Colonic mucosa (tissue), 4 donors: Measurements from ENCODE around the gene ST3GAL6. TPM values are rescaled to one million over a fixed set of nuclear protein-coding genes. Genes with fewer than 3 reads are reported as not detected.

ENCODE experiments used
- DNase-seq: peaks from one replicate; pipeline ENCODE4 v3.0.0-alpha.2; 2020
- H3K27ac ChIP-seq: fragments of 200-600 bp; one replicate; pipeline ENCODE4 v1.8.0; 2021
- H3K27me3 ChIP-seq: fragments of 200-600 bp; one replicate; pipeline ENCODE4 v1.8.0; 2021
- H3K36me3 ChIP-seq: fragments of 200-600 bp; one replicate; pipeline ENCODE4 v1.8.0; 2021
- H3K4me1 ChIP-seq: fragments of 200-600 bp; one replicate; pipeline ENCODE4 v1.8.0; 2021; ENCODE audit warnings: mild to moderate bottlenecking
- H3K4me3 ChIP-seq: fragments of 200-600 bp; one replicate; pipeline ENCODE4 v1.8.0; 2021
- H3K9ac ChIP-seq, 2 donors: one replicate each; pipeline ENCODE4 v1.7.0; 2013; ENCODE audit warnings: control low read depth in 2 of 2, low read depth in 2 of 2, low read length in 2 of 2
- H3K9me3 ChIP-seq: fragments of 200-600 bp; one replicate; pipeline ENCODE4 v1.8.0; 2021
- intact Hi-C: fragments of 100-400 bp; cut with DNase I; formaldehyde crosslinking; loops from one replicate; pipeline ENCODE4 v1.14.1; 2022
- total RNA-seq, 2 donors: library from RNA; stranded (reverse); fragmentation: NEBNext Ultra II Directional in 1 of 2; extraction: Animal tissue kit (Norgen Biotek cat#: 25700) in 1 of 2; gene quantifications; one replicate each; pipeline ENCODE4 v1.2.1, GENCODE V29; 2021
- TF ChIP-seq, protein P1 (sequence below): fragments of 200-600 bp; IDR thresholded peaks from one replicate; pipeline ENCODE4 v1.8.0; 2022; ENCODE audit warnings: antibody characterized with exemption, mild to moderate bottlenecking
- donor health status: healthy.
- donor health status: DM: no; HTN: no; CAD: no.
- donor health status: DM: no; HTN: no; CAD: no.

Gene ST3GAL6, protein sequence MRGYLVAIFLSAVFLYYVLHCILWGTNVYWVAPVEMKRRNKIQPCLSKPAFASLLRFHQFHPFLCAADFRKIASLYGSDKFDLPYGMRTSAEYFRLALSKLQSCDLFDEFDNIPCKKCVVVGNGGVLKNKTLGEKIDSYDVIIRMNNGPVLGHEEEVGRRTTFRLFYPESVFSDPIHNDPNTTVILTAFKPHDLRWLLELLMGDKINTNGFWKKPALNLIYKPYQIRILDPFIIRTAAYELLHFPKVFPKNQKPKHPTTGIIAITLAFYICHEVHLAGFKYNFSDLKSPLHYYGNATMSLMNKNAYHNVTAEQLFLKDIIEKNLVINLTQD
- total RNA-seq: 1 to 10 TPM; 2.3 to 2.5 TPM

DNA sequence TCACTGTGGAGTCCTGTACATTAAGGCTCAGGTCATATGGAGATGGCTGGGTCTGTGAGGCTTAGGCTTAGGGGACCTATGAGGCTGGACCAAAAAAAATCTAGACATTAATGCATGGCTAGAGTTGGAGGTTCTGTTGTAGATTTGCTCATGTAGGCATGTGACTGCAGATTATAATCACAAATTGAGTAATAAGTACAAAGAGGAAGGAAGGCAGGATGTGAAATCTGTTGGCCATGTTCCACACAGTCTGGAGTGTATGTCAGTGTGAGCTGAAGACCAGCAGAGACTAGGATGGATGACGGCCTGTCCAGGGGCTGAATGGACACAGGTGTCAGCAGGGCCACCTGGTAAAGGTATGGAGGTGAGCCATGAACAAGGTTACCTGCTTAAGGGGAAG lies at the start of gene ST3GAL6:
TSS of gene ST3GAL6 (plus strand) at position 265 of the 400 bp plus-strand sequence. CDS start 5,101 bp downstream, outside the sequence.
- H3K27ac ChIP-seq: peak within 1 kb of the TSS; percentile 10
- TF ChIP-seq, protein P1, sequence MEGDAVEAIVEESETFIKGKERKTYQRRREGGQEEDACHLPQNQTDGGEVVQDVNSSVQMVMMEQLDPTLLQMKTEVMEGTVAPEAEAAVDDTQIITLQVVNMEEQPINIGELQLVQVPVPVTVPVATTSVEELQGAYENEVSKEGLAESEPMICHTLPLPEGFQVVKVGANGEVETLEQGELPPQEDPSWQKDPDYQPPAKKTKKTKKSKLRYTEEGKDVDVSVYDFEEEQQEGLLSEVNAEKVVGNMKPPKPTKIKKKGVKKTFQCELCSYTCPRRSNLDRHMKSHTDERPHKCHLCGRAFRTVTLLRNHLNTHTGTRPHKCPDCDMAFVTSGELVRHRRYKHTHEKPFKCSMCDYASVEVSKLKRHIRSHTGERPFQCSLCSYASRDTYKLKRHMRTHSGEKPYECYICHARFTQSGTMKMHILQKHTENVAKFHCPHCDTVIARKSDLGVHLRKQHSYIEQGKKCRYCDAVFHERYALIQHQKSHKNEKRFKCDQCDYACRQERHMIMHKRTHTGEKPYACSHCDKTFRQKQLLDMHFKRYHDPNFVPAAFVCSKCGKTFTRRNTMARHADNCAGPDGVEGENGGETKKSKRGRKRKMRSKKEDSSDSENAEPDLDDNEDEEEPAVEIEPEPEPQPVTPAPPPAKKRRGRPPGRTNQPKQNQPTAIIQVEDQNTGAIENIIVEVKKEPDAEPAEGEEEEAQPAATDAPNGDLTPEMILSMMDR: no peak
- no peaks in the 10 kb centered on the region for H3K4me1 ChIP-seq
- no peak for DNase-seq
- H3K27me3 ChIP-seq: no peaks in the 10 kb centered on the region
- H3K4me3 ChIP-seq: no peak within 1 kb of the TSS
- no peaks in the 10 kb centered on the region for H3K36me3 ChIP-seq
- intact Hi-C loops: no loop called here
- H3K9ac ChIP-seq: no peak within 1 kb of the TSS
- H3K9me3 ChIP-seq: no peaks in the 10 kb centered on the region

DNA sequence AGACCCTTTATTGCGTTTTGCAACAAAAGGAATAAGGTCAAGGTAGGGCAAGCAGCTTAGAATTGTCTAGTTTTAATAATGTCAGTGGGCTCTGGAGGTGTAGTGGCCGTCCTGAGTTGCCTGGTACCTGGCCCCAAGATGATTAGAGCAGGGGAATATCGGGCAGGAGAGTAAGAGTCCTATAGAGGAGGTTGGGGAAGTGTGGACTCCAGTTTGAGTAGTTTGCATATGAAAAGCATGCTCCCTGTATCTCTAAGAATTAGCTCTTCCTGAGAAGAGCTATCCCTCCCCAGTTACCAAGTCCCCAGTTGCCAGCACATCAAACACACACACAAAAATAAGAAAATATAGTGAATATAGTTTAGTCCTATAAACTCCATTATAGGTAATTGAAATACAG lies 49.2 kb upstream of the ST3GAL6 start:
- Histone ChIP-seq H3K4me3 (no peak overlapping the region), H3K4me1 (no peaks in the 10 kb centered on the region), H3K36me3 (no peaks in the 10 kb centered on the region), H3K27me3 (no peaks in the 10 kb centered on the region), H3K9ac (no peak overlapping the region), H3K9me3 (no peaks in the 10 kb centered on the region), H3K27ac (no peak overlapping the region)
- DNase-seq: no peak
- intact Hi-C loops: no loop called here
- TF ChIP-seq, protein P1: no peak

DNA sequence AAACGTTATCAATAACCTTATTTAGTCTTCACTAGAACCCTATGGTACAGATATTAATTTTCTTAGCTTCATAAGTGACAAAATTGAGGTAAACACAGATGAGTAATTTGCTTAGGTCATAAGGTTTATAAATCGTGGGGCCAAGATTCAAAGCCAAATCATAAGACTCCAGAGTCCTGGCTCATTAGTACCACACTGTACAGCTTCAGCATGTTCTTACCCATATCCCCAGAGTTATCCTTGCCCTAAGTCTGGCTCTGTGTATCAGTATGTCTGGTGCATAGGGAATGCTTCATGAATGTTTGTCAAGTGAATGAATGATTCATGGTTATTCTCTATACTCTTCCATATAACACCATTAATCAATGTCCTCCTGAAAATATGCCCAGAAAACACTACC lies 45.6 kb upstream of the ST3GAL6 start:
- TF ChIP-seq, protein P1: no peak
- intact Hi-C loops: no loop called here
- H3K4me1 ChIP-seq: no peaks in the 10 kb centered on the region
- no peaks in the 10 kb centered on the region for H3K9me3 ChIP-seq
- H3K27ac ChIP-seq: no peak overlapping the region
- H3K4me3 ChIP-seq: no peak overlapping the region
- H3K9ac ChIP-seq: no peak overlapping the region
- no peak for DNase-seq
- H3K27me3 ChIP-seq: no peaks in the 10 kb centered on the region
- no peaks in the 10 kb centered on the region for H3K36me3 ChIP-seq

DNA sequence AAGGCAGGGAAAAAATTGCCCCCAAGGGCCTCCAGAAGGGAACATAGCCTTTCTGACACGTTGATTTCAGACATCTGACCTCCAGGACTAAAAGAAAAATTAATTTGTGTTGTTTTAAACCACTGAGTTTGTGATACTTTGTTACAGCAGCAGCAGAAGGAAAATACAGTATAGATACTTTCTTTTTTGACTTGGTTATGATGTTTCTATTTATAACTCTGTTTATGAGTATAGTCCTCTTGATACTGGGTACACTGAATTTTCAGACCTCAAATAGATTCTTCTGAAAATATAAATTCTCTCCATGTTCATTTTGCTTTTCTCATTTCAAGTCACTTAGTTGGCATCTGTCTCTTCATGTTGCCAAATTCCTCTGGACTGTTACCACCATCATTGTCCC lies 44.4 kb upstream of the ST3GAL6 start:
- intact Hi-C loops: no loop called here
- H3K27me3 ChIP-seq: no peaks in the 10 kb centered on the region
- H3K9ac ChIP-seq: no peak overlapping the region

DNA sequence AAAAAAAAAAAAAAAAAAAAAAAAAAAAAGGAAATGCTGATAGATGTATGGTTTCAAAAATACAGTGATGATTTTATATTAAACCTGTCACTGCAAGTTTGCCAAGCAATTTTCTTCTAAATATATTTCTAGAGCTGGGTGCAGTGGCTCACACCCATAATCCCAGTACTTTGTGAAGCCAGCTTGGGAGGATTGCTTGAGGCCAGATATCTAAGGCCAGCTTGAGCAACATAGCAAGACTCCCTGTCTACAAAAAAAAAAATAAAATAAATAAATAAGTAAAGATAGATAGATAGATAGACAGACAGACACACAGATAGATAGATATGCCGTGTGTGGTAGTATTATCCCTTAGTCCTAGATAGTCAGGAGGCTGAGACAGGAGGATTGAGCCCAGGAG lies 41.4 kb upstream of the ST3GAL6 start:
- Histone ChIP-seq H3K4me3 (no peak overlapping the region), H3K9ac (no peak overlapping the region), H3K27me3 (no peaks in the 10 kb centered on the region), H3K4me1 (no peaks in the 10 kb centered on the region), H3K36me3 (no peaks in the 10 kb centered on the region), H3K27ac (no peak overlapping the region), H3K9me3 (no peaks in the 10 kb centered on the region)
- DNase-seq: no peak
- TF ChIP-seq, protein P1: no peak
- intact Hi-C loops: no loop called here

More for the DNA sequence above, 44.4 kb upstream of the ST3GAL6 start:
- Histone ChIP-seq H3K4me3 (no peak overlapping the region), H3K27ac (no peak overlapping the region), H3K9me3 (no peaks in the 10 kb centered on the region), H3K4me1 (no peaks in the 10 kb centered on the region), H3K36me3 (no peaks in the 10 kb centered on the region)
- no peak for DNase-seq
- TF ChIP-seq, protein P1: no peak
